GM12874 (cell line): ENCODE measurements around the gene NDE1.

Experiments used
- TF ChIP-seq, protein P1 (sequence below): IDR thresholded peaks from 2 replicates; pipeline ENCODE4 v1.5.1; 2011; ENCODE audit warnings: low read depth, mild to moderate bottlenecking, control low read depth, low read length, moderate library complexity; ENCODE audit not compliant: insufficient read depth

NDE1 gene

GRCh38 chr16:15643946-15644250, 6.1 kb upstream of the NDE1 start:
- TF ChIP-seq, protein P1, sequence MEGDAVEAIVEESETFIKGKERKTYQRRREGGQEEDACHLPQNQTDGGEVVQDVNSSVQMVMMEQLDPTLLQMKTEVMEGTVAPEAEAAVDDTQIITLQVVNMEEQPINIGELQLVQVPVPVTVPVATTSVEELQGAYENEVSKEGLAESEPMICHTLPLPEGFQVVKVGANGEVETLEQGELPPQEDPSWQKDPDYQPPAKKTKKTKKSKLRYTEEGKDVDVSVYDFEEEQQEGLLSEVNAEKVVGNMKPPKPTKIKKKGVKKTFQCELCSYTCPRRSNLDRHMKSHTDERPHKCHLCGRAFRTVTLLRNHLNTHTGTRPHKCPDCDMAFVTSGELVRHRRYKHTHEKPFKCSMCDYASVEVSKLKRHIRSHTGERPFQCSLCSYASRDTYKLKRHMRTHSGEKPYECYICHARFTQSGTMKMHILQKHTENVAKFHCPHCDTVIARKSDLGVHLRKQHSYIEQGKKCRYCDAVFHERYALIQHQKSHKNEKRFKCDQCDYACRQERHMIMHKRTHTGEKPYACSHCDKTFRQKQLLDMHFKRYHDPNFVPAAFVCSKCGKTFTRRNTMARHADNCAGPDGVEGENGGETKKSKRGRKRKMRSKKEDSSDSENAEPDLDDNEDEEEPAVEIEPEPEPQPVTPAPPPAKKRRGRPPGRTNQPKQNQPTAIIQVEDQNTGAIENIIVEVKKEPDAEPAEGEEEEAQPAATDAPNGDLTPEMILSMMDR = no peak

GRCh38 chr16:15644267-15644961, 5.6 kb upstream of the NDE1 start:
- TF ChIP-seq, protein P1 = no peak

- TF ChIP-seq, protein P1 = no peak
Measured at GRCh38 chr16:15647294-15648014, 2.6 kb upstream of the NDE1 start.

DNA sequence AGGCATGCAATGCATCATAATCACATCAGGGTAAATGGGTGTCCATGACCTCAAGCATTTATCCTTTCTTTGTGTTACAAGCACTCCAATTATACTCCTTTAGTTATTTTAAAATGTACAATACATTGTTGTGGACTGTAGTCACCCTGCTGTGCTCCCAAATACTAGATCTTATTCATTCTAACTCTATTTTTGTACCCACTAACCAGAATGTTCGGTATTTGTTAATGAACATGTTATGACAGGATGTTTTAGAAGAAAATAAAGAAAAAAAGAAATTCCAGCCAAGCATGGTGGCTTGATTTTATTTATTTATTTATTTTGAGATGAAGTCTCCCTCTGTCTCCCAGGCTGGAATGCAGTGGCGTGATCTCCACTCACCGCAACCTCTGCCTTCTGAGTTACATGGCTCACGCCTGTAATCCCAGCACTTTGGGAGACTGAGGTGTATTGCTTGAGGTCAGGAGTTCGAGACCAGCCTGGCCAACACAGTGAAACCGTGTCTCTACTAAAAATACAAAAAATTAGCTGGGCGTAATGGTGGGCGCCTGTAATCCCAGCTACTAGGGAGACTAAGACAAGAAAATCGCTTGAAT, 1.8 kb upstream of the NDE1 start:
- TF ChIP-seq, protein P1 = no peak

DNA sequence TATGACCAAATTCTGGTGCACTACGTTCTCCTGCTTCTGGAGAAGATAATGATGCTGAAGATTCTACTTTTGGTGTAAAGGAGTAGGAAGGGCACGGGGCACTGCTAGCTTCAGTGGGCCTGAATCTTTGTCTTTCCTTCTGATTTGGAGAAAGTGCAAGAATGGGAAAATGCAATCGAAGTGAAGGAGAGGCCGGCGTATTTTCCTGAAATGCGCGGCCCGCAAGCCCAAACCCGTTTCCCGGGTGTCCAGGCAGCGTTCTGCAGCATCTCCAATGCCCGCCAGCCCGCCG, 372 bp upstream of the NDE1 start:
- TF ChIP-seq, protein P1 = no peak

DNA sequence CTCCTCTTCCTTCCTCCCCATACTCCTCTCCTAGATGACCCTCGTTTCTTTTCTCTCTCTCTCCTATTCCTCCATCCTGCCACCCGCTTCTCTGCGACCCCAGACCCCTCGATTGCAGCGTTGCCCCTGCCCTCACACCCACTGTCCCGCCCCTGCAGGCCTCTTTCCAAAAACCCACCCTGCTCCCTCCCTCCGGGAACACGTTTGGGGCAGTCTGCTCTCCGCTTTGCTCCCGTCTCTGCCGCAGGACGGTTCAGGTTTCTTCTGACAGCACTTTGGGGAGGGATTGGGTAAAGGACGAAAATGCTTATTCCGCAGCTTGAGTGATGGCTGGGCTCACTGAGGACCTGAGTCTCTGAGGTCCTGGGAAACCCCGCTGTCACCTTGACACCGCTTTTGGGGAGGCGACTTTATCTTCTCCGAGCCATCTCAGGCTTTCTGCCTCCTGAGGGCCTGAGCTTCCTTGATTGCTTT, 690 bp downstream of the NDE1 start:
- TF ChIP-seq, protein P1 = no peak

DNA sequence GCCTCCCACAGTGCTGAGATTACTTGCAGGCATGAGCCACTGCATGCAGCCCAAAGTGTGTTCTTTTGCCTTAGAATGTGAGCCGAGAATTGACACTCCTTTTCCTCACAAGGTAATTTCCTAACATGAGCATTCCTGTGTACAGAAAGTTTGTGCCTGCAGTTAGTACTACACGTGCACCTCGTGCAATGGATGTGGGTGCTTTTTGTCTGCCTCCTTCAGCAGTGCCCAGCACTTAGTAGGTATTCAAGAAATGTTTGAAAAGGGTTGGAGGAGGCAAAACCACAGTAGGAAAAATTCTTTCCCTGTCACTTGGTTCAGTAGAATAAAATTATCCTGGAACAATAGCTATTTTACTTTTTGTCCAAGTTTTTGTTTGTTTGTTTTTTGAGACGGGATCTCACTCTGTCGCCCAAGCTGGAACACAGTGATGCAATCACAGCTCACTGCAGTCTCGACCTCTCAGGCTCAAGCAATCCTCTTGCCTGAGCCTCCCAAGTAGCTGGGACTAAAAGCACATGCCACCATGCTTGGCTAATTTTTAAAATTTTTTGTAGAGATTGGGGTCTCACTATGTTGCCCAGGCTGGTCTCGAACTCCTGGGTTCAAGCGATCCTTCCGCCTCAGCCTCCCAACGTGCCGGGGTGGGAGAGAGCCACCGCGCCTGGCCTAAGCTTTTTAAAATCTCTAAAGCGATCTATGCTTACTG, 2.4 kb downstream of the NDE1 start:
- TF ChIP-seq, protein P1 = no peak
